ENCODE data around the gene BCL2.
"Not testable (repeated sequence)": the region's sequence is repeated elsewhere in the genome, so short reads cannot be mapped to it uniquely, and the experiment has no call there.

BCL2 gene

GRCh38 chr18:63258749-63259566, 60.6 kb downstream of the BCL2 start:
- no peak for DNase-seq (ENCODE audit: low read depth in 2 of 2)

- no peak for DNase-seq (ENCODE audit: low read depth in 2 of 2)
Measured at GRCh38 chr18:63257453-63257852, 62.1 kb downstream of the BCL2 start.

- DNase-seq (ENCODE audit: low read depth in 2 of 2): no peak
Measured at GRCh38 chr18:63255435-63255834, 64.1 kb downstream of the BCL2 start.

- no peak for DNase-seq (ENCODE audit: low read depth in 2 of 2)
Measured at GRCh38 chr18:63254716-63255399, 64.7 kb downstream of the BCL2 start.

GRCh38 chr18:63253428-63254372, 65.9 kb downstream of the BCL2 start:
- DNase-seq (ENCODE audit: low read depth in 2 of 2): no peak

- no peak for DNase-seq (ENCODE audit: low read depth in 2 of 2)
Measured at GRCh38 chr18:63253014-63253413, 66.6 kb downstream of the BCL2 start.

- DNase-seq (ENCODE audit: low read depth in 2 of 2): no peak
Measured at GRCh38 chr18:63249771-63250170, 69.8 kb downstream of the BCL2 start.

GRCh38 chr18:63247926-63248325, 71.6 kb downstream of the BCL2 start:
- no peak for DNase-seq (ENCODE audit: low read depth in 2 of 2)

- no peak for DNase-seq (ENCODE audit: low read depth in 2 of 2)
Measured at GRCh38 chr18:63247506-63247905, 72.1 kb downstream of the BCL2 start.

GRCh38 chr18:63245600-63245999, 74.0 kb downstream of the BCL2 start:
- no peak for DNase-seq (ENCODE audit: low read depth in 2 of 2)

GRCh38 chr18:63244607-63245006, 75.0 kb downstream of the BCL2 start:
- DNase-seq (ENCODE audit: low read depth in 2 of 2): no peak

GRCh38 chr18:63241760-63242159, 77.8 kb downstream of the BCL2 start:
- DNase-seq (ENCODE audit: low read depth in 2 of 2): no peak

GRCh38 chr18:63241317-63241712, 78.3 kb downstream of the BCL2 start:
- no peak for DNase-seq (ENCODE audit: low read depth in 2 of 2)

GRCh38 chr18:63240531-63241316, 78.8 kb downstream of the BCL2 start:
- no peak for DNase-seq (ENCODE audit: low read depth in 2 of 2)

GRCh38 chr18:63238693-63239075, 80.9 kb downstream of the BCL2 start:
- DNase-seq (ENCODE audit: low read depth in 2 of 2): no peak

- no peak for DNase-seq (ENCODE audit: low read depth in 2 of 2)
Measured at GRCh38 chr18:63237881-63238692, 81.5 kb downstream of the BCL2 start.

- no peak for DNase-seq (ENCODE audit: low read depth in 2 of 2)
Measured at GRCh38 chr18:63236921-63237846, 82.4 kb downstream of the BCL2 start.

GRCh38 chr18:63236406-63236805, 83.2 kb downstream of the BCL2 start:
- DNase-seq (ENCODE audit: low read depth in 2 of 2): no peak

GRCh38 chr18:63235920-63236319, 83.6 kb downstream of the BCL2 start:
- not testable (repeated sequence) for DNase-seq (ENCODE audit: low read depth in 2 of 2)
